Stimulated activated CD4-positive, alpha-beta T cell treated with anti-CD3 and anti-CD28 coated beads, Interleukin-2, amount 100 ng/mL, for 4 hours (primary cell): ENCODE data around the gene CHM.
"Not testable (repeated sequence)": the region's sequence is repeated elsewhere in the genome, so short reads cannot be mapped to it uniquely, and the experiment has no call there.

ENCODE experiments used
- DNase-seq: peaks from one replicate; pipeline ENCODE4 v3.0.0-alpha.2; 2020; ENCODE audit warnings: low read depth

Gene CHM

DNA sequence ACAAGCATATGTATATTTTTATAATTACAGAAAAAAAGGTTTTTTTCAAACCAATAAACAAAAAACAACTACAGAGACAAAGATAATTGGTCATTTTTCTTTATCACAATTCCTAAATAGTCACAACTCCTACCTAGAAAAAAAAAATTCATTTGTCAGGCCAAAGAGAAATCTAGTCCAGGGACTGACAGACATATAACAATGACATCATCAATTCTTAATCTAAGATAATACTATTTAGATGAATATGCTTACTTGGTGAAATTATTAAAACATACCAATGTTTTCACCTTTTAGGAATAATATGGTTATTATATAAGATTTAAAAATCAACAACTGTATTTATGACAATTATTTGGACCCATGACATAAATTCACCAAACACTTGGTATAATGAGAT, 48.4 kb downstream of the CHM start:
- DNase-seq: no peak

DNA sequence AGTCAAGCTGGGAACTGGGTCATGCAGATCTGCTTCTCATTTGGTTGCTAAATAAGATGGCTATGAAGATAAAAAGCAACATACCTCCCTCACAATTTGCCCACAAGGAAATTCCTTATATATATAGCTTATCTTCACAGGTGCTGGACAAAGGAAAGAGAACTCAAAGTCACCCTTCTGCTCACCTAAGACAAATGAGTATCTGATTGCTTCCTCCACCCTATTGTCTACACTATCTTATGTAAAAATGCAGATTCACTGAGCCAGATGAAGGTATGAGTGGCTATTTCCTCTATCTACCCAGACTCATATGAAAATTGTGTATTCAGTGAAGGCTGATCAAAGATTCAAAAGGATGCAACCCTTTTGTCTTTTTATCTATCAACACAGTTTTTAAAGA, 50.8 kb downstream of the CHM start:
- no peak for DNase-seq

- no peak for DNase-seq
These were observed 51.7 kb downstream of the CHM start for GRCh38 chrX:85995641-85996040.

GRCh38 chrX:85994797-85995196, 52.6 kb downstream of the CHM start:
- DNase-seq: no peak

GRCh38 chrX:85994228-85994627, 53.1 kb downstream of the CHM start:
- DNase-seq: no peak

GRCh38 chrX:85993539-85994197, 53.7 kb downstream of the CHM start:
- DNase-seq: no peak

GRCh38 chrX:85992811-85993229, 54.5 kb downstream of the CHM start:
- DNase-seq: no peak

DNA sequence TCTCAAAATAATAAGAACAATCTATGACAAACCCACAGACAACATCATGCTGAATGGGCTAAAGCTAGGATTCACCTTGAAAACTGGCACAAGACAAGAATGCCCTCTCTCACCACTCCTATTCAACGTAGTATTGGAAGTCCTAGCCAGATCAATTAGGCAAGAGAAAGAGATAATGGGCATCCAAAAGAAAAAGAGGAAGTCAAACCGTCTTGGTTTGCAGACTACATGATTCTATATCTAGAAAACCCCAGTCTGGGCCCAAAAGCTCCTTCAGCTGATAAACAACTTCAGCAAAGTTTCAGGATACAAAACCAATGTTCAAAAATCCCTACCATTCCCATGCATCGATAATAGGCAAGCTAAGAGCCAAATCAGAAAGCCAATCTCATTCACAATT, 59.0 kb downstream of the CHM start:
- no peak for DNase-seq

DNA sequence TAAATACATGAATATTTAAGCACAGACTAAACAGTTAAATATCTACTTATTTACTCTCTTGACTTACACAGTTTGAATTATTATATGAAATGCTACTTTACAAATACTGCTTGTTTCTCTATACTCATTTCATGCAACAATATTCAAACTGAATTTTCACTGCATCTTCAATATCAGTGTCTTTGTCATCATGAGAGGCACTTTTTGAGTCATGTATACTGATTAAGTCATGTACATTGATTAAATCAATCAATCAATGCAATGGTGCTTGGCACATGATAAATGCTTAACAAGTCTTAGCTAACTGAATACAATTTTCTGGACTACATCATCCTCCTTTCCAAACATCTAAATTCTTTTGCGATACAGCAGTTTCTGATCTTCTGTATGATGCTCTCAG, 67.1 kb downstream of the CHM start:
- no peak for DNase-seq

DNA sequence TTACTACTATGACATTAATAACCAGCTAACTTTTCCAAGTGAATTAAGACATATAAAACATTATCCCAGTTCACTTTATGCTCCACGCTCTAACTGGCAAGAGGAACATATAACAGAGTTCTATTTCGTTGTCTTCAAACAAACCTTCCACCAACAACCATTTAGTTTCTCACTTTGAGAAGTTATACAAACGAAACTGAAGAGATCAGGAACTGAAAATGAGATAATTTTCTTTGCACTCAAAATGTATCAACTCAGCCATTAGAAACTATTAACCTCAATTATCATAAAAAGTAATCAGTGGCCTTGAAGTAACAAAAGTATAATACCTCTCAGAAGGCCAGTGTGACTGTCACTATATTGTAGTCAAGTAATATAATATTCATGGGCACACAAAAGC, 70.1 kb downstream of the CHM start:
- no peak for DNase-seq

GRCh38 chrX:85972351-85972750, 75.0 kb downstream of the CHM start:
- DNase-seq: not testable (repeated sequence)

GRCh38 chrX:85964744-85965143, 82.6 kb downstream of the CHM start:
- no peak for DNase-seq

GRCh38 chrX:85963736-85964135, 83.6 kb downstream of the CHM start:
- no peak for DNase-seq

GRCh38 chrX:85955510-85955909, 91.8 kb downstream of the CHM start:
- no peak for DNase-seq

- DNase-seq: not testable (repeated sequence)
These were observed 102.6 kb downstream of the CHM start for GRCh38 chrX:85944751-85945150.

DNA sequence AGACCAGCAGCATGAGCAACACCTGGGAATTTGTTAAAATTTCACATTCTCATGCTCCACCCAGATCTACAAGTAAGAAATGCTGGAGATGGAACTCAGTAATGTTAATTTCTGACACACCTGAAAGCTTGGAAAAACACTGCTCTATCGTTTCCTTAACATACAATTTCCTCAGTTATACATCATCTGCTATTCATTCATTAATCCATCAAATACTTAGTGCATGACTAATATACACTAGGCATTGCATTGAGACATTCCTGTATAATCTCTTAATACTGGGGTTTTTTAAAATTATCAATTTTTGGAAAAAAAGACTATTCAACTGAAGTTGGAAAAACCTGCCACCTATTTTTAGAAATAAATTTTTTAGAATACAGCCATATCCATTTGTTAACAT, 106.1 kb downstream of the CHM start:
- no peak for DNase-seq

DNA sequence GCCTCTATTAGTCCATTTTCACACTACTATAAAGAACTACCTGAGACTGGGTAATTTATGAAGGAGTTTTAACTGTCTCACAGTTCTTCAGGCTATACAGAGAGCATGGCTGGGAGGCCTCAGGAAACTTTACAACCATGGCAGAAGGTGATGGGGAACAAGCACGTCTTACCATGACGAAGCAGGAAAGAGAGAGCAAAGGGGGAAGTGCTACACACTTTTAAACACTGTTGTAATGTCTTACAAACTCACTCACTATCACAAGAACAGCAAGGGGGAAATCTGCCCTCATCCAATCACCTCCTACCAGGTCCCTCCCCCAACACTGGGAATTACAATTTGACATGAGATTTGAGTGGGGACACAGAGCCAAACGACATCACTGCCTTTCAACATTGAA, 107.4 kb downstream of the CHM start:
- DNase-seq: not testable (repeated sequence)

- DNase-seq: not testable (repeated sequence)
These were observed 113.0 kb downstream of the CHM start for GRCh38 chrX:85934399-85934798.

DNA sequence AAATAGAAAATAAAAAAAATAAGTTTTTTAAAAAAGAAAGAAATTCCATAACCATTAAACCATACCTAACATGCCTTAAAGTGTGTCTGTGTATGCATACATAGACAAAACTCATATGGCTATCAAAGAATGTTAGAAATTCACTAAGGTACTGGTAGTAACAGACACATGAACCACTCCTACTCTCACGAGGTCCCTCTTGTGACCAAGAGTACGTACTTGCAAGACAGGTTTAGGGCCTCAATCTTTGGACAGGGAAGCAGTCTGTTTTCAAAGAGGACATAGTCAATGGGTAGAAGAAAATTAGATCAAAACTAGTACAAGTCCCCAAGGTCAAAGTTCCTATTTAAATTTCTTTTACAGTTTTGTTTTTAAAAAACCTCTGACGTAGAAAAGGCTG, 117.3 kb downstream of the CHM start:
- no peak for DNase-seq

DNA sequence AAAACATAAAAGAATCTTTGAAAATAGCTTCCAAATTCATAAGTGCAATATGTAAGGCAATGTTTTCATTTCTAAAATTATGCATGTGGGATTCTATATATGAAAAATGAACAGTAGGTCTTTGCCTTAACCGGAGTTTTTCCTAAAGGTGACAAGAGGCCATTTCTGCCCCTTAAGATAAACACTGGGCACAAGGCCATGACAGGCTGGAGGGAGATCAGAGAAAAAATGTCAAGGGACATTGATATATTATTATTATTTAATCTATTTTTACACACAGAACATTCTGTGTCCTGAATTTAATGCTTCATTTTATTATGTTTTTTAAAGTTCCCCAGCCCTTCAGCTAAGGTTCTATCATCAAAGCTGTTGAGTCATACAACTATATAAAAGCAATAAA, 118.8 kb downstream of the CHM start:
- no peak for DNase-seq

DNA sequence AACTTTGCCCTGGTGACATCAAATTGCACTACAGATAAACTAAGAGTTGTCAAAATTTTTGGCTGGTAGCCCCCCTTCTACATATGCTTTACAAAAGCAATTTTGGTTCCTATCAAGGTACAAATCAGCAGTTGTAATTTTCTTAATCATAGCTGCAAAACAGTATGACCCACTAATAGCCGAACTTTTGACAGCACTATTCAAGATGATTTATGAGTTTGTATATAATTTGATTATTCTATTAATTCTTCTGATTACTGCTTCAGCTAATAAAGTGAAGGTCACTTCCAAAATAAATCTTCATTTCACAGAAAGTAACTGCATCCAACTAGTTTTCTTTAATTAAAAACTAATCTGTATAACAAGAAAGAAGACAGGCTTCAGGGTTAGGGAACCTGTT, 119.6 kb downstream of the CHM start:
- DNase-seq: no peak

- DNase-seq: no peak
These were observed 124.5 kb downstream of the CHM start for GRCh38 chrX:85922821-85923220.

DNA sequence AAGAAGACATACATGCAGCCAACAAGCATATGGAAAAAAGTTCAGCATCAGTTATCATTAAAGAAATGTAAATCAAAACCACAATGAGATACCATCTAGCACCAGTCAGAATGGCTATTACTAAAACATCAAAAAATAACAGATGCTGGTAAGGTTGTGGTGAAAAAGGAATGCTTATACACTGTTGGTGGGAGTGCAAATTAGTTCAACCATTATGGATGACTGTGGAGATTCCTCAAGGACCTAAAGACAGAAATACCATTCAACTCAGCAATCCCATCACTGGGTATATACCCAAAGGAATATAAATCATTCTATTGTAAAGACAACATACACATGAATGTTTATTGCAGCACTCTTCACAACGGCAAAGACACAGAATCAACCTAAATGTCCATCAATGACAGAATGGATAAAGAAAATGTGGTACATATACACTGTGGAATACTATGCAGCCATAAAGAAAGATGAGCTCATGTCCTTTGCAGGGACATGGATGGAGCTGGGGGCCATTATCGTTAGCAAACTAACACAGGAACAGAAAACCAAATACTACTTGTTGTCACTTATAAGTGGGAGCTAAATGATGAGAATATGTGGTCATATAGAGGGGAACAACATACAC, 130.6 kb downstream of the CHM start:
- not testable (repeated sequence) for DNase-seq

- DNase-seq: no peak
These were observed 132.9 kb downstream of the CHM start for GRCh38 chrX:85914431-85914830.
